SK-N-SH treated with all-trans-retinoic acid at 6 μM for 48 hours (cell line): Measurements from ENCODE around the gene CAB39L.

ENCODE experiments used
- CREB5 ChIP-seq: fragments of 250-450 bp; sonication (Bioruptor Pico); IDR thresholded peaks from 2 replicates; pipeline ENCODE4 v1.5.1; 2020; ENCODE audit warnings: low read depth, mild to moderate bottlenecking, moderate library complexity
- CSDC2 ChIP-seq: fragments of 250-450 bp; sonication (Bioruptor Pico); IDR thresholded peaks from 2 replicates; pipeline ENCODE4 v1.5.0; 2020; ENCODE audit warnings: mild to moderate bottlenecking, moderate library complexity
- OSR1 ChIP-seq: fragments of 250-450 bp; sonication (Bioruptor Pico); IDR thresholded peaks from 2 replicates; pipeline ENCODE4 v1.8.0; 2022; ENCODE audit warnings: moderate library complexity, mild to moderate bottlenecking, inconsistent platforms
- ZNF565 ChIP-seq: fragments of 450-650 bp; formaldehyde crosslinking; conservative IDR thresholded peaks from 2 replicates; pipeline ENCODE4 v1.5.0; 2020; ENCODE audit warnings: low read depth, mild to moderate bottlenecking, moderate library complexity
- ZNF8 ChIP-seq: fragments of 450-650 bp; formaldehyde crosslinking; IDR thresholded peaks from 2 replicates; pipeline ENCODE4 v1.5.0; 2020; ENCODE audit warnings: mild to moderate bottlenecking, moderate library complexity
- TF ChIP-seq, protein P1 (sequence below): fragments of 250-450 bp; sonication (Bioruptor Pico); IDR thresholded peaks from 2 replicates; pipeline ENCODE4 v1.5.1; 2021; ENCODE audit warnings: mild to moderate bottlenecking, moderate library complexity

- no peak for TF ChIP-seq ZNF565 (CRISPR knock-in tag)
- TF ChIP-seq ZNF8 (CRISPR knock-in tag) = no peak
- TF ChIP-seq CREB5 = no peak
- TF ChIP-seq, protein P1, sequence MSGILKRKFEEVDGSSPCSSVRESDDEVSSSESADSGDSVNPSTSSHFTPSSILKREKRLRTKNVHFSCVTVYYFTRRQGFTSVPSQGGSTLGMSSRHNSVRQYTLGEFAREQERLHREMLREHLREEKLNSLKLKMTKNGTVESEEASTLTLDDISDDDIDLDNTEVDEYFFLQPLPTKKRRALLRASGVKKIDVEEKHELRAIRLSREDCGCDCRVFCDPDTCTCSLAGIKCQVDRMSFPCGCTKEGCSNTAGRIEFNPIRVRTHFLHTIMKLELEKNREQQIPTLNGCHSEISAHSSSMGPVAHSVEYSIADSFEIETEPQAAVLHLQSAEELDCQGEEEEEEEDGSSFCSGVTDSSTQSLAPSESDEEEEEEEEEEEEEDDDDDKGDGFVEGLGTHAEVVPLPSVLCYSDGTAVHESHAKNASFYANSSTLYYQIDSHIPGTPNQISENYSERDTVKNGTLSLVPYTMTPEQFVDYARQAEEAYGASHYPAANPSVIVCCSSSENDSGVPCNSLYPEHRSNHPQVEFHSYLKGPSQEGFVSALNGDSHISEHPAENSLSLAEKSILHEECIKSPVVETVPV (CRISPR knock-in tag) = no peak
- TF ChIP-seq OSR1 = no peak
- TF ChIP-seq CSDC2 (CRISPR knock-in tag) = no peak
Measured at GRCh38 chr13:49488563-49488962, 44.7 kb upstream of the CAB39L start.
